Esophagus squamous epithelium (tissue), 4 donors: ENCODE results near the gene GZMM.

ENCODE experiments used
- POLR2A ChIP-seq, 4 donors: fragments of 450-650 bp; IDR thresholded peaks; one replicate each; pipeline ENCODE4 v1.6.1; 2017; ENCODE audit warnings: antibody characterized with exemption in 4 of 4, mild to moderate bottlenecking in 4 of 4, moderate library complexity in 3 of 4
- TF ChIP-seq, protein P1 (sequence below), 6 experiments: fragments of 450-650 bp in 4 of 6; fragments of 200-600 bp in 2 of 6; sonication (generic) in 2 of 6; IDR thresholded peaks; one replicate each; pipeline ENCODE4 v1.5.1; 2016 to 2019; ENCODE audit warnings: antibody characterized with exemption in 6 of 6, mild to moderate bottlenecking in 4 of 6, moderate library complexity in 4 of 6

DNA sequence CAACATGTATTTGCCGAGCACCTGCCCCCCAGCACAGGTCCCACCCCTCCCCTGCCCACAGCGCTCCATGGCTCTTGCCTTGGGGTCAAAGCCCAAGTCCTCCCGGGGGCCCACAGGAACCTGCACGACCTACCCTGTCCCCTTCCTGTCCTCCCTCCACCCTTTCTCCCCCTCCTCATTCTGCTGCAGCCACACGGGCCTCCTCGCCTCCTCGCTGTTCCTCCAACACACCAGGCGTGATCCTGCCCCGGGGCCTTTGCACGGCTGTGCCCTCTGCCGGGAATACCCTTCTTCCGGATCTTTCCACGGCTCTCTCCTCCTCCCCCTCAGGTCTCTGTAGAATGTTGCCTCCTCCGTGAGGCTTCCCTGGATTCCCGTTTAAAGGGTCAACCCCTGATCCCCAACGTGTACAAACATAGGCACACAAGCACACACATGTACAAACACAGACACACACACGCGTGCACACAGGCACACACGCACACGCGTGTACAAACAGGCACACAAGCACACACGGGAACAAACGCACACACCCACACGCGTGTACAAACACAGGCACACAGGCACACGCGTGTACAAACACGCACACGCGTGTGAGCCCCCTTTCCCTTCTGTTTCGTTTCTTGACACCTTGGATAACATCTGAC lies 44.8 kb upstream of the GZMM start:
- TF ChIP-seq, protein P1, sequence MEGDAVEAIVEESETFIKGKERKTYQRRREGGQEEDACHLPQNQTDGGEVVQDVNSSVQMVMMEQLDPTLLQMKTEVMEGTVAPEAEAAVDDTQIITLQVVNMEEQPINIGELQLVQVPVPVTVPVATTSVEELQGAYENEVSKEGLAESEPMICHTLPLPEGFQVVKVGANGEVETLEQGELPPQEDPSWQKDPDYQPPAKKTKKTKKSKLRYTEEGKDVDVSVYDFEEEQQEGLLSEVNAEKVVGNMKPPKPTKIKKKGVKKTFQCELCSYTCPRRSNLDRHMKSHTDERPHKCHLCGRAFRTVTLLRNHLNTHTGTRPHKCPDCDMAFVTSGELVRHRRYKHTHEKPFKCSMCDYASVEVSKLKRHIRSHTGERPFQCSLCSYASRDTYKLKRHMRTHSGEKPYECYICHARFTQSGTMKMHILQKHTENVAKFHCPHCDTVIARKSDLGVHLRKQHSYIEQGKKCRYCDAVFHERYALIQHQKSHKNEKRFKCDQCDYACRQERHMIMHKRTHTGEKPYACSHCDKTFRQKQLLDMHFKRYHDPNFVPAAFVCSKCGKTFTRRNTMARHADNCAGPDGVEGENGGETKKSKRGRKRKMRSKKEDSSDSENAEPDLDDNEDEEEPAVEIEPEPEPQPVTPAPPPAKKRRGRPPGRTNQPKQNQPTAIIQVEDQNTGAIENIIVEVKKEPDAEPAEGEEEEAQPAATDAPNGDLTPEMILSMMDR (IDR thresholded peaks at IDR 0.05), result no peak
- TF ChIP-seq POLR2A (IDR thresholded peaks at IDR 0.05), result no peak
